ENCODE measurements around the gene JAZF1. TPM values are rescaled to one million over a fixed set of nuclear protein-coding genes. Genes with fewer than 3 reads are reported as not detected.

The JAZF1 gene
- total and polyA plus RNA-seq, 2 experiments from 2014 or later, result 9.8 to 12.3 TPM

- Histone ChIP-seq H3K4me3 (no peak overlapping the region), H3K36me3 (no peaks in the 10 kb centered on the region), H3K27ac (no peak overlapping the region), H3K27me3 (no peaks in the 10 kb centered on the region), H3K9me3 (ENCODE audit: low read depth) (no peaks in the 10 kb centered on the region), H3K4me1 (ENCODE audit: low read depth) (no peaks in the 10 kb centered on the region)
- no peak for TF ChIP-seq CTCF (IDR thresholded peaks at IDR 0.05; ENCODE audit: low read depth, low read length)
- DNase-seq (ENCODE audit: low read depth in 1 of 2, low spot score in 1 of 2), result no peak
These were observed 310.0 kb downstream of the JAZF1 start for GRCh38 chr7:27870595-27870994.

- Histone ChIP-seq H3K4me1 (ENCODE audit: low read depth) (no peaks in the 10 kb centered on the region), H3K9me3 (ENCODE audit: low read depth) (no peaks in the 10 kb centered on the region), H3K4me3 (no peak overlapping the region), H3K27me3 (no peaks in the 10 kb centered on the region), H3K36me3 (no peaks in the 10 kb centered on the region), H3K27ac (no peak overlapping the region)
- no peak for TF ChIP-seq CTCF (IDR thresholded peaks at IDR 0.05; ENCODE audit: low read depth, low read length)
- DNase-seq (ENCODE audit: low read depth in 1 of 2, low spot score in 1 of 2), result no peak
These were observed 311.5 kb downstream of the JAZF1 start for GRCh38 chr7:27869056-27869455.

GRCh38 chr7:27868131-27868550, 312.5 kb downstream of the JAZF1 start:
- no peaks in the 10 kb centered on the region for H3K4me1 ChIP-seq (ENCODE audit: low read depth)
- H3K27me3 ChIP-seq, result no peaks in the 10 kb centered on the region
- no peaks in the 10 kb centered on the region for H3K36me3 ChIP-seq
- no peak for DNase-seq (ENCODE audit: low read depth in 1 of 2, low spot score in 1 of 2)
- TF ChIP-seq CTCF (IDR thresholded peaks at IDR 0.05; ENCODE audit: low read depth, low read length), result no peak
- H3K27ac ChIP-seq, result no peak overlapping the region
- H3K9me3 ChIP-seq (ENCODE audit: low read depth), result no peaks in the 10 kb centered on the region
- no peak overlapping the region for H3K4me3 ChIP-seq

GRCh38 chr7:27866828-27867672, 313.5 kb downstream of the JAZF1 start:
- no peak for DNase-seq (ENCODE audit: low read depth in 1 of 2, low spot score in 1 of 2)
- H3K27me3 ChIP-seq, result no peaks in the 10 kb centered on the region
- H3K4me3 ChIP-seq, result no peak overlapping the region
- no peak for TF ChIP-seq CTCF (IDR thresholded peaks at IDR 0.05; ENCODE audit: low read depth, low read length)
- H3K27ac ChIP-seq, result no peak overlapping the region
- no peaks in the 10 kb centered on the region for H3K9me3 ChIP-seq (ENCODE audit: low read depth)
- H3K36me3 ChIP-seq, result no peaks in the 10 kb centered on the region
- no peaks in the 10 kb centered on the region for H3K4me1 ChIP-seq (ENCODE audit: low read depth)

GRCh38 chr7:27866256-27866655, 314.3 kb downstream of the JAZF1 start:
- H3K27ac ChIP-seq, result no peak overlapping the region
- TF ChIP-seq CTCF (IDR thresholded peaks at IDR 0.05; ENCODE audit: low read depth, low read length), result no peak
- no peak overlapping the region for H3K4me3 ChIP-seq
- H3K36me3 ChIP-seq, result no peaks in the 10 kb centered on the region
- H3K9me3 ChIP-seq (ENCODE audit: low read depth), result no peaks in the 10 kb centered on the region
- no peaks in the 10 kb centered on the region for H3K4me1 ChIP-seq (ENCODE audit: low read depth)
- no peak for DNase-seq (ENCODE audit: low read depth in 1 of 2, low spot score in 1 of 2)
- H3K27me3 ChIP-seq, result no peaks in the 10 kb centered on the region

All from cardiac muscle cell (in vitro differentiated cells and primary cell).